Myocyte (in vitro differentiated cells): Measurements from ENCODE around the gene ZNF684. TPM values are rescaled to one million over a fixed set of nuclear protein-coding genes. Genes with fewer than 3 reads are reported as not detected.
"Not testable (repeated sequence)": the region's sequence is repeated elsewhere in the genome, so short reads cannot be mapped to it uniquely, and the experiment has no call there.

Experiments
- DNase-seq: peaks from one replicate; pipeline ENCODE4 v3.0.0-alpha.2; 2012; ENCODE audit warnings: low read depth
- total RNA-seq: library from RNA; depleted of rRNA; stranded (reverse); fragments of >200 nt; gene quantifications from 2 replicates; pipeline ENCODE4 v1.2.3, GENCODE V29; 2014

ZNF684 gene
- total RNA-seq, 1 donor from 2014 or later = 7.3 TPM

- no peak for DNase-seq
Observed at GRCh38 chr1:40567825-40568224, 36.4 kb downstream of the ZNF684 start.

- DNase-seq = not testable (repeated sequence)
Observed at GRCh38 chr1:40574805-40575204, 43.4 kb downstream of the ZNF684 start.

- no peak for DNase-seq
Observed at GRCh38 chr1:40575336-40575735, 43.9 kb downstream of the ZNF684 start.

DNA sequence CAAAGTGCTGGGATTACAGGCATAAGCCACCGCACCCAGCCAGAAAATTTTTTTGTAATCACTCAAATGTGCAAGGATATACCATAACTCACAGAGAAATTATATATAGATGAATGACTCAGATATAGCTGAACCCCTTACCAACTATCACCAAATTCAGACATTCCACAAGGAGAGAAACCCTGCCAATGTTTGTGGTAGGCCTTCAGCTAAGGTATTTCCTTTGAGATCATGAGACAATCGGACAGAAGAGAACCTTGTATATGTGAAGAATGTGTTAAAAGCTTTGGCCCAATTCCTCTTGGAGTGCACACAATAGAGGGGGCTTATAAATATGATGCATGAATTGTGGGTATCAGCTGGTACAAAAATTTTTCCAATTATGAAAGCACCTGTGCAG lies 50.7 kb downstream of the ZNF684 start:
- DNase-seq = no peak

GRCh38 chr1:40583980-40584379 lies 52.5 kb downstream of the ZNF684 start:
- DNase-seq = peak; percentile 44

- DNase-seq = no peak
Observed at GRCh38 chr1:40588586-40588985, 57.1 kb downstream of the ZNF684 start.

DNA sequence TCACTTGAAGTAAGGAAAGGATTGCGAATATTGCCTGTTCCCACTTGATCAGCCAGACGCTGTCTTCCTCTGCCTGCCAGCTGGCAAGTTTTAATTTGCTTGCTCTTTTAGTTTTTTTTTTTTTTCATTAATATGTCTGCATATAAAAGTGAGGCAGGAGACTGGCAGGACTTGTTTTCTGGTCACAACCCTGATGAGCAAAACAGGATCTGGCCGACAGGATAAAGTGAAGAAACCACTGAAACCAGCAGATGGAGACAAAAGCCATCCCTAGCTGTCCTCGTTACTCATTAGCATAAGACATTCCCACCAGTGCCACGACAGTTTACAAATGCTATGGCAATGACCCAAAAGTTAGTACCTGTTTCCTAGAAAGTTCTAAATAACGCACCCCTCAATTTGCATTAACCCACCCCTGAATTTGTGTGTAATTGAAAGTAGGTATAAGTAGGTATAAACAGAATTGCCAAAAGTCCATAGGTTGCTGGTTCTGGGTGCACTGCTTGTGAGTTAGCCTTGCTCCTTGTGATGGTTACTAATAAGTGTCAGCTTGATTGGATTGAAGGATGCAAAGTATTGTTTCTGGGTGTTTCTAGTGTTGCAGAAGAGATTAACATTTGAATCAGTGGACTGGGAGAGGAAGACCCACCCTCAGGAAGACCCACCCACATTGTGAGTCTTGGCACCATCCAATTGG lies 60.8 kb downstream of the ZNF684 start:
- DNase-seq = peak; percentile 53

GRCh38 chr1:40593449-40594186 lies 62.2 kb downstream of the ZNF684 start:
- DNase-seq = peak; percentile 35

GRCh38 chr1:40594187-40594531 lies 62.7 kb downstream of the ZNF684 start:
- peak; percentile 32 for DNase-seq

- no peak for DNase-seq
Observed at GRCh38 chr1:40595623-40596022, 64.2 kb downstream of the ZNF684 start.

Other genes with a start within 250 kb of the ZNF684 start
- 0.24 and 0.94 TPM in 2 replicates for gene COL9A2, start 214.4 kb upstream of the ZNF684 start, total RNA-seq
- 15.8 and 21.2 TPM in 2 replicates for gene SMAP2, start 157.9 kb upstream of the ZNF684 start, total RNA-seq
- gene ZFP69B, start 81.2 kb upstream of the ZNF684 start, total RNA-seq = 3.3 and 4.1 TPM in 2 replicates
- gene ZFP69, start 54.3 kb upstream of the ZNF684 start, total RNA-seq = 1.8 and 2.4 TPM in 2 replicates
- gene EXO5, start 22.9 kb upstream of the ZNF684 start, total RNA-seq = 4.8 and 9.5 TPM in 2 replicates
- gene RIMS3, start 134.0 kb downstream of the ZNF684 start, total RNA-seq = 13.7 and 31.0 TPM in 2 replicates
- gene NFYC, start 160.1 kb downstream of the ZNF684 start, total RNA-seq = 42.2 and 46.8 TPM in 2 replicates